GM19238 (cell line): Measurements from ENCODE around the gene GP1BB.

Experiments
- DNase-seq: peaks from one replicate; pipeline ENCODE4 v3.0.0; 2011; ENCODE audit warnings: low spot score; ENCODE audit not compliant: insufficient read length

The GP1BB gene

DNA sequence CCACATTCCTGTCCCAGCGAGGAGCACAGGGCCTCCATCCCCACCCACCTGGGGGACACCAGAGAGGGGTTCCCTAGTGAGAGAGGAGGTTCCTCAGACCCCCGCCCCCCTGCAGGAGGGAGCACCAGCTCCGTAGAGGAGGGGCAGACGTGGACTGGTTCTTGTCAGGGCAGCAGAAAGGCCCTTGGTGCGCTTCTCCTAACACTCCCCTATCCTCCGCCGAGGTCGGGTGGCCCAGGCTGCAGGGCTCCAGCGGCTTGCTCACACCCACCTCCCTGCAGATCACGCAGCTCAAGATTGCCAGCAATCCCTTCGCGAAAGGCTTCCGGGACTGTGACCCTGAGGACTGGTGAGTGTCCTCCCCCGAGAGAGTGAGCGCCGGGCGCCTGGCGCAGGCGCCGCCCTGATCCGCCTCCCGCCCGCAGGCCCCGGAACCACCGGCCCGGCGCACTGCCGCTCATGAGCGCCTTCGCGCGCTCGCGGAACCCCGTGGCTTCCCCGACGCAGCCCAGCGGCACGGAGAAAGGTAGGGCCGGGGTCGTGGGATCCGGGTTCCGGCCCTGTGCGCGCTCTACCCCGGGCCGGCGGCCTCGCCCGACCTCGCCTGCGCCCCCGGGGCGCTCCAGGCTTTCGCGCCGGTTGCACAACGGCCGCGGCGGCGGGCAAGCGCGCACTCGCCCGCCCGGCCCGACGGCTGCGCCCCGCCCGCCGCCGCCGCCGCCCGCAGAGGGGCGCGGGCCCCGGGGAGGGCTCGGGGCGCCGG, 42.3 kb downstream of the GP1BB start:
- DNase-seq, result no peak

- DNase-seq, result no peak
Observed at GRCh38 chr22:19766240-19766510, 42.8 kb downstream of the GP1BB start.

DNA sequence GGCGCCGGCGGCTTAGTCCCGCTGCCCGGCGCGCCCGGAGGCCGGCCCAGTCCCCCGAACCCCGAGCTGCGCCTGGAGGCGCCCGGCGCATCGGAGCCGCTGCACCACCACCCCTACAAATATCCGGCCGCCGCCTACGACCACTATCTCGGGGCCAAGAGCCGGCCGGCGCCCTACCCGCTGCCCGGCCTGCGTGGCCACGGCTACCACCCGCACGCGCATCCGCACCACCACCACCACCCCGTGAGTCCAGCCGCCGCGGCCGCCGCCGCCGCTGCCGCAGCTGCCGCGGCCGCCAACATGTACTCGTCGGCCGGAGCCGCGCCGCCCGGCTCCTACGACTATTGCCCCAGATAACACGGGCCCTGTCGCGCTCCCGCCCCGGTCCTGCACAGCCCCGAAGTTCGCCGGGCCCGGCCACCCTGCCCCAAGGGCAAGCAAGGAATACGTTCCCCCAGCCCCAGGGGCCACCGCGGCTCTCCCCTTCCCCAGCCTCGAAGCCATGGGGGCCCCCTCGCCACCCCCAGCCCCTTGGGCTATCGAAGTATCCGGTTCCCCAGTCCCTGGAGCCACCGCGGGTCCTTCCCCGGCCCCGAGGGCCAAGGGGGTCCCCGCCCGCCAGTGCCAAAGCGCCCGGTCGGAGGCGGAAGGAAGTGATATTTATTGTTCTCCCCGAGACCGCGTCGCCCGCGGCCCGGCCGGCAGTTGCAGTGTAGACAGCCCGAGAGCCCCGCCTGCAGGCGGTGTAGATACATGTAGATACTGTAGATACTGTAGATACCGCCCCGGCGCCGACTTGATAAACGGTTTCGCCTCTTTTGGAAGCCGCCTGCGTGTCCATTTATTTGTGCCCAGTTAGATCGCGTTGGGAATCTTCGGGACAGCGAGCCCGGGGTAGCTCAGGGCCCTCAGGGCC, 43.4 kb downstream of the GP1BB start:
- no peak for DNase-seq

GRCh38 chr22:19767427-19768341, 44.3 kb downstream of the GP1BB start:
- DNase-seq, result no peak

GRCh38 chr22:19769393-19769715, 46.0 kb downstream of the GP1BB start:
- no peak for DNase-seq

DNA sequence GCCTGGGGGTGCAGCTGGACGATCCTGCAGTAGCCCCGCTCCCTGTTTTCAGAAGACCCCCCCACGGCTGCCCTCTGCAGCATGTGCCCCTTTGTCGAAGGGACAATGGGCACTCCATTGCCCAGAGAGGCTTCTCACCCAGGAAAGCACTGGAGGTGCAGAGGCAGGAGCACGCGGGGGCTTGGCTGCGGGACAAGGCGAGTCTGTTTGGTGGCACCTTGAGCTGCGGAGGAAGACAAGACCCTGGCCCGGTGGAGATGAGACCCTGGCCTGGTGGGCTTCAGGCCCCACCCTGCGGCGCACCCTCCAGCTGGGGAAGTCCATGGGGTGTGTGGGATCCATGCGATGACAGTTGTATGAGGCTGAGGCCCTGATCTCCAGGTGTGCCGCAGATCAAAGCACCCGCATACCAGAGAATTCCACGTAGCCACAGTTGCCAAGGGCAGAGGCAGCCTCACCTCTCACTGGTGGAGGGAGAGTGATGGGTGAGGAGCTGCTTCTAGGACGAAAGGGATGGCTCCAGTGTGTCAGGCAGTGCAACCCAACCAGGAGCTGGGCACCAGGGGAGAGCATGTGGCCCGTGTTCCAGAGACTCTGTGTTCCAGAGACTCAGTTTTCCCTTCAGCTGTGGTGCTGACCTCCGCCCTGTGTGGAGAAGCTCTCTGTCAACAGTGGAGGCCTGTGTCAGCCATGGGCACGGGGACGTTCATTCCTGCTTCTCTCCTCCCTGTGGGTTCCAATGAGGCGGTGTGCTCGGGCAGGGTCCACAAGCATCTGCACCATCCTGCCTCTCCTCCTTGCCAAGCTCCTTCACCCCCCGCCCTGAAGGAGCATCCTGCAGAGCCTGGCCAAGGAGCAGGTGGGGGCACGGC, 47.2 kb downstream of the GP1BB start:
- DNase-seq, result no peak

DNA sequence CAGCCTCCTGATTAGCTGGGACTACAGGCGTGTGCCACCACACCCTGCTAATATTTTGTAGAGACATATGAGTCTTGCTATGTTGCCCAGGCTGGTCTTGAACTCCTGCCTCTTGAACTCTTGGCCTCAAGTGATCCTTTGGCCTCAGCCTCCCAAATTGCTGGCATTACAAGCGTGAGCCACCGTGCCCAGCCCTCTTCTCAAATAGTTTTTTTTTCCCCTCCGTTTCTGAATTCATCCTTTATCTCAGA, 49.0 kb downstream of the GP1BB start:
- no peak for DNase-seq

DNA sequence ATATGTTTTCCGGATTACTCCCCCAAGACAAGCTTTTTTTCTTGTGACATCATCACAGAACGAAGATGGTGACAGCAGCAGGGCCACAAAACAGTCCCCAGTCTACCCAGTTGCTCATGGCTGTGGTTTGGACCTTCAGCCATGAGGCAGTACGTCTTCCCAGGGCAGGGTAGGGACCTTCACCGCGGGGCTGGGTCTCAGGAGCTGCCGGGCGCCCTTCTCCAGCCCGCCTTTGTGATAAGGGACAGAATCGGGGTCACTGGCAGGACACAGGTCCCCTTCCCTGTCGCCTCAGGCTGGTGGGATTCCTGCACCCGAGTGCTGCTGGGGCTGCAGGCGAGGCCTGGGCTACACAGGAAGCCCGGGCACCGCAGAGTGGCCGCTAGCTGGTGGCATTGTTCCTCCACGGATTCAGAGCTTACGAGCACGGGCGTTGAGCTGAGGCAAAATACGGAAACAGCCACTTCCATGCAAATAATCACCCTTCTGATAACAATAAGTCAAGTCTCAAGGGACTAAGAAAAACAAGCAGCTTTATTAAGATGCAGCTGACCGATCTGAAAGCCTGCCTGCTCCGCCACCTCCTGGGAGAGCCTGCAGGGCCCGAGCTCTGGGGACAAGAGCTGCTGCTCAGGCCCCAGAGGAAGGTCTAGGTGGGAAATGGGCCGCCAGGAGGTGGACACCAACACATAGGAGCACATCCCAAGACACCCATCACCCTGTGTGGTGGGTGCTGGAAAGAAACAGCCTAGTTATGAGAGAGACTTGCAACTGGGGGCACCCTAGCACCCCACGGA, 49.5 kb downstream of the GP1BB start:
- peak; percentile 63 for DNase-seq

DNA sequence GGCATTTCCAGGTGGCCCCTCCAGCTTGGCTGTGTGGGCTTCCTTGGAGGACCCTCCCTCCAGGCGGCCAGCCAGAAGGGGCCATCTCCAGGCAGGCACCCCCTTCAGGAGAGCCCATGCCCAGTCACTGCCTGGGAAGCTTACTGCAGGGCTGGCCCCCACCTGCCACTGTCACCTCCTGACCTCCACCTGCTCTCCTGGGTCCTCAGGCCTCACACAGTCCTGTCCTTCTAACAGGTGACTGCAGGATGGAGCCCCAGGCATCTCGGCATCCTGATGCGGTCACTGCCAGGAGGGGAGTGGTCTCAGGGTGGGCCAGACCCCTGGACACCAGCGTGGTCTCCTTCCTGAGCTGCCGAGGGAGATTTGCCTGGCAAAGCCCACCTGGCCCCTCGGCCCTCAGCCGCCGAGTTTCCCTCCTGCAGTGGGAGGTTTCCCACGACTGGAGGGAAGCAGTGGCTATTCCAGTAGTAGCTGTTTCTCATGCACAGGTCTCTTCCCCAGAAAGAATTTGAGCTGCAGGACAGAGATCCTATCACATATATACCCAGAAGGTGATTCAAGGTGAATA, 50.2 kb downstream of the GP1BB start:
- no peak for DNase-seq
